GM12872 (cell line): ENCODE results near the gene ITGAD.

Source experiments
- CTCF ChIP-seq: IDR thresholded peaks from 3 replicates; pipeline ENCODE4 v1.5.1; 2011; ENCODE audit warnings: low read depth, mild to moderate bottlenecking, low read length, moderate library complexity; ENCODE audit not compliant: insufficient read depth

The ITGAD gene

GRCh38 chr16:31465788-31466370 is 72.7 kb downstream of the ITGAD start:
- TF ChIP-seq CTCF: no peak

- TF ChIP-seq CTCF: no peak
These were observed 73.3 kb downstream of the ITGAD start for GRCh38 chr16:31466381-31466841.

GRCh38 chr16:31467151-31467773 is 74.1 kb downstream of the ITGAD start:
- TF ChIP-seq CTCF: no peak

- TF ChIP-seq CTCF: no peak
These were observed 74.7 kb downstream of the ITGAD start for GRCh38 chr16:31467858-31468257.

- TF ChIP-seq CTCF: no peak
These were observed 77.5 kb downstream of the ITGAD start for GRCh38 chr16:31470615-31471014.

- no peak for TF ChIP-seq CTCF
These were observed 78.2 kb downstream of the ITGAD start for GRCh38 chr16:31471241-31471874.

- no peak for TF ChIP-seq CTCF
These were observed 79.0 kb downstream of the ITGAD start, which contains the start of gene TGFB1I1 for GRCh38 chr16:31471875-31472708. TGFB1I1 (plus strand) TSS chr16:31472152; CDS start chr16:31472189, 37 bp downstream.
